RPMI8226 (cell line): ENCODE measurements around the gene DRG2.
A peak's percentile ranks its signal among the peaks of the same experiment; 100 is the strongest.

Experiments used
- DNase-seq: peaks from one replicate; pipeline ENCODE4 v3.0.0-alpha.2; 2015

DRG2 gene

DNA sequence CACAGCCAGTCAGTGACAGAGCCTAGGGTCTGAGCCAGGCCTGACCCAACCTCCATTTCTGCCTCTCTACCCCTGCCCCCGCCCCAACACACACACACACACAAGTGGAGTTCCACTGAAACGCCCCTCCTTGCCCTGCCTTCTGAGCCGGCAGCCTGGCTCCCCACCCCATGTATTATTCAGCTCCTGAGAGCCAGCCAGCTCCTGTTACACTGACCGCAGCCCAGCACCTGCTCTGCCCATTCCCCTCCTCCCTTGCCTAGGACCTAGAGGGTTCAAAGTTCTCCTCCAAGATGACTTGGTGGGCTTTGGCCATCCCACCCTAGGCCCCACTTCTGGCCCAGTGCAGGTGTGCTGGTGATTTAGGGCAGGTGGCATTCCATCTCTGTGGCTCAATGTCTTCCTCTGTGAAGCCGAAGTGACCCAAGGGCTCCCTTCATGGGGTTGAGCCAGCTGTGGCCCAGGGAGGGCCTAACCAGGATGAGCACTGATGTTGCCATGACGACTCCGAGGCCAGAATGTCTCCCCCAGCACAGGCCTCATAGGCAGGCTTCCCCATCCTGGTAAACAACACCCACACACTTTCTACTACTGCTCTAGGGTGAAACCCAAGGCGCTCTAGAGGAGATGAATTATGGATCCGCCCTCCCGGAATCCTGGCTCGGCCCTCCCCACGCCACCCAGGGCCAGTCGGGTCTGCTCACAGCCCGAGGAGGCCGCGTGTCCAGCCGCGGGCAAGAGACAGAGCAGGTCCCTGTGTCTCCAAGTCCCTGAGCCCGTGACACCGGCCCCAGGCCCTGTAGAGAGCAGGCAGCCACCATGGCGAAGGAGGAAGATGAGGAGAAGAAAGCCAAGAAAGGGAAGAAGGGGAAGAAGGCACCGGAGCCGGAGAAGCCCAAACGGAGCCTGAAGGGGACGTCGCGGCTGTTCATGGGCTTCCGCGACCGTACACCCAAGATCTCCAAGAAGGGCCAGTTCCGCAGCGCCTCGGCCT is 30.5 kb downstream of the DRG2 start:
- no peak for DNase-seq

GRCh38 chr17:18119166-18119745 is 31.5 kb downstream of the DRG2 start:
- no peak for DNase-seq

- no peak for DNase-seq
Observed at GRCh38 chr17:18119938-18120337, 32.2 kb downstream of the DRG2 start.

GRCh38 chr17:18120461-18121017 is 32.8 kb downstream of the DRG2 start:
- DNase-seq, result no peak

GRCh38 chr17:18121144-18121910 is 33.6 kb downstream of the DRG2 start:
- DNase-seq, result no peak

GRCh38 chr17:18122990-18123753 is 35.4 kb downstream of the DRG2 start:
- no peak for DNase-seq

GRCh38 chr17:18124345-18125126 is 36.8 kb downstream of the DRG2 start:
- DNase-seq, result no peak

GRCh38 chr17:18129041-18129502 is 41.3 kb downstream of the DRG2 start:
- DNase-seq, result peak; percentile 43

DNA sequence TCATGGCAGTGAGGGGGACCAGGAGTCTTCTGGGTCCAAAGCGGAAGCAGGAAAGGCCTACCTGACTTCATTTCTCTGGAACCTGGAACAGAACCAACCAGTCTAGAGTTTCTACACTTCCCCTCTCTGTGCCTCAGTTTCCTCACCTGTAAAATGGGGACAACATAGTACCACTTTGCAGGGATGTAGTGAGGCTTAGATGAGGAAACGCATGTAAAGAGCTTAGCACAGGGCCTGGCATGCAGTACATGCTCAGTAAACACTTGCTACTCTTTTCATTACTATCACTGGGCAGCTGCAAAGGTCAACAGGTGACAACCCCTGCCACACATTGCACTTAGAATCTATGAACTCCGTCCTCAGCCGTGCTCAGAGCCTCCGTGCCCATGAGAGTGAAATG is 45.0 kb downstream of the DRG2 start:
- DNase-seq, result no peak

- DNase-seq, result no peak
Observed at GRCh38 chr17:18136357-18136756, 48.6 kb downstream of the DRG2 start.

DNA sequence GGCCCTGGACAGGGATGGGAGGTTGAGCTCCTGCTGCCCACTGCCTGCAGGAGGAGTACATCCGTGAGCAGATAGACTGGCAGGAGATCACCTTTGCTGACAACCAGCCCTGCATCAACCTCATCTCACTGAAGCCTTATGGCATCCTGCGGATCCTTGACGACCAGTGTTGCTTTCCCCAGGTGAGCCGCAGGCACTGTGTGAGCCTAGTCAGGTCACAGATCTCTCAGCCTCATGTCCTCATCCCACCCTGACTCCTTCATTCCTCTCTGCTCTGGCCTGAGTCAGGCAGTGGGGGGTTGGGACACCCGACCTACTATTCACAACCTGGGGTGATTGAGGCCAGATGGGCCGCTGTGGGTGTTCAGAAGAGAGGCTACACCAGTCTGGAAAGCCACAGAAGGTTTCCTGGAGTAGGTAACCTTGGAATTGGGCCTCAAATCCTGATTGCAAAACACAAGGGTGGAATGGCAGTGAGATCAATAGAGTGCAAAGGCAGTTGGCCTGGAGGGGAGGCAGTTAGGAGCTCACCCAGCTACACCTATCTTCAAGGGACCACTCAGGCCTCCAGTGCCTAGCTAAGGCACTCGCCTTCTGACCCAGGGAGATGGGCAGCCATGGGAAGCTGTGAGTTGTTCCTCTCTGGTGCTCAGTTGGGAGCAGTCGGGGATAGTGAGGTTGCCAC is 50.5 kb downstream of the DRG2 start:
- no peak for DNase-seq

GRCh38 chr17:18139092-18139491 is 51.3 kb downstream of the DRG2 start:
- DNase-seq, result no peak

DNA sequence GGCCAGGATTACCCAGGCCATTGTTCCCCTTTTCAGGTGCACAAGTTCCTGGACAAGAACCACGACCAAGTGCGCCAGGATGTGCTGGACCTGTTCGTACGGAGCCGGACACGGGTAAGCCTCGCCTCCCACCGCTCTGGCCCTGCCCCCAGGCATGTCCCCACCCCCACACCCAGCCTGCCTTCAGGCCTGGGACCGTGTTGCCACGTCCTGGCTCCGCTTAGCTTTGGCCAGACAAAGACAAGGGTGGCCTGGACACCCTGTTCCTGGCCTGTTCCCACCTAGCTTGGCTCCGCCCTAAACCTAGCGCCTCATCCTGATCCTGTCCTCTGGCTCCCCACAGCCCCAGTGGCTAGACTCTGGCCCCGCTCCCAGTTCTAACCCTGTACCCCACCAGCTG is 51.8 kb downstream of the DRG2 start:
- no peak for DNase-seq

GRCh38 chr17:18139949-18140348 is 52.2 kb downstream of the DRG2 start:
- peak; percentile 59 for DNase-seq

DNA sequence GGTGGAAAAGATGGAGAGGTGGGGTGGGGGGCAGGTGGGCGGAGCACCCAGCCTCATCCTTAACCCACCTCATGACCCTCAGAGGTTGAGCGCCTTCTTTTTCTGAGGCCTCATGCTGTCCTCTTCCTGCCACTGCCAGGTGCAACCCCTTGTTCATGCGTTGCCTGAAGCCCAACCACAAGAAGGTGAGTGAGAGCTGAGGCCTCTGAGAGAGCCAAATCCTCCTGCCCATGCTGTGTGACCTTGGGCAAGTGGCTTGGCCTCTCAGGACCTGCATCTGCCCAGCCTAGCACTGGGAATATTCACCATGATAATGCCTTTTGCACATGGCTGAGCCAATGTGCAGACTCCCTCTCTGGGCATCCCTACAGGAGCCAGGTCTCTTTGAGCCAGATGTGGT is 52.9 kb downstream of the DRG2 start:
- no peak for DNase-seq

GRCh38 chr17:18141210-18141803 is 53.6 kb downstream of the DRG2 start:
- peak; percentile 81 for DNase-seq

DNA sequence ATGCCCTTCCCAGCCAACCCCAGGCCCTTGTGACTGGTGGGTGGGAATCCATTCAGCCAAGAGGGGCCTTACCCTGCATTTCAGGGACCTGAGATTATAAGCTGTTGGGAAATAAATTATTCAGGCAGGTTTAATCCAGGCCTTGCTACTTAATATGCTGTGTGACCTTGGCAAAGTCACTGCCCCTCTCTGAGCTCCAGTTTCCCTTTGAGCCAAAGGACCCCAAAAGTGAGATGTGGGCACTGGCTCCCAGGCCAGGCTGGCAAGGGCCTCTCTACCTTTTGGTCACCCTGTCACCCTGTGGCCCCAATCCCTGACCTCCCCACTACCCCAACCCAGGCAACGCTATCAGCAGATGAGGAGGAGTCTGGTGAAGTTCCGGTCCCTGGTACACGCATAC is 54.7 kb downstream of the DRG2 start:
- DNase-seq, result no peak

DNA sequence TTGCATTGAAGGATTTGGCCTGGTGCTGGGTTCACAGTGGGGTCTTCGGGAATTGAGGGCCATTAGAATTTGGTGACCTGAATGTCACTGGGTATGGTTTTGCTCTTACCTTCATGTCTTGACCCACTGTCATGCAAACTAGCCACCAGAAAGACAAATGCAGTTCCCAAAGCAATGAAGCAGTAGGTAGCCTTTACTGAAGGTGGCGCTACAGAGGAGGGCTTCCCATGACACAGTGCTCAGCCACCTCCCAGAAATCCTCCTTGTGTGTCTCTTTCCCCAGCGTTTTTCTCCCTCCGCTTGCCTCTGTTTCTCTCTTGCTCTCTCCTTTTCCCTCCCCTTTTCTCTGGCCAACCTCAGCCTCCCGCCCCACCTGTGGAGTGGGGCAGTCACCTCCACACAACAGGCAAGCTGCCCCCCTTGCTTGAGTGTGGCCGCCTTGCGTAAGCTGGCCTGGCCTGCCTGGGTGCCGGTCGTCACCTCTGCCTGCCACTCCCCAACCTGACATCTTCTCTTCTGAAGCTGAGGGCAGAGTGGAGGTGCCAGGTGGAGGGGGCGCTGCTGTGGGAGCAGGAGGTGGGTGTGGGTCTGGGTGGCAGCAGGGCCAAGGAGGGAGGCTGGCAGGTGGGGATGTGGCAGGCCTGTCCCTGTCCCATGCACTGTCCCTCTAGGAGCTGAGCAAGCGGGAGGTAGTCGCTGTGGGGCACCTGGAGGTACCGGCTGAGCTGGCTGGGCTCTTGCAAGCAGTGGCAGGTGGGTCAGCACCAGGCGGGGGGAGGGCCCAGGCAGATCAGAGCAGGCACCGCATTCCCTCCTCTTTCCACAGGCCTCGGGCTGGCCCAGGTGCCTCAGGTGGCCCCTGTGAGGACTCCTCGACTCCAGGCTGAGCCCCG is 55.5 kb downstream of the DRG2 start:
- peak; percentile 63 for DNase-seq

GRCh38 chr17:18144261-18144660 is 56.5 kb downstream of the DRG2 start:
- DNase-seq, result no peak
